Measurements from ENCODE around the gene NIPA2. TPM values are rescaled to one million over a fixed set of nuclear protein-coding genes. Genes with fewer than 3 reads are reported as not detected.
A peak's percentile ranks its signal among the peaks of the same experiment; 100 is the strongest.

NIPA2 gene
- total and polyA plus RNA-seq, 2 of the 8 experiments (the other 6 are each of a cell fraction or from before 2014, with no cell fraction given), result 38.5 to 81.7 TPM

GRCh38 chr15:22913646-22914380 lies 75.3 kb downstream of the NIPA2 start:
- Histone ChIP-seq H3K4ac (replicated peaks; ENCODE audit: insufficient read length, low read depth, low read length) (no peak overlapping the region), H3K14ac (ENCODE audit: insufficient read length) (no peak overlapping the region), H3K18ac (ENCODE audit: extremely low read depth, low read length) (no peak overlapping the region), H3K27me3 (replicated peaks in 1 of 4; ENCODE audit: control insufficient read depth in 3 of 4, extremely low read depth in 1 of 4, insufficient read depth in 3 of 4, low read length in 3 of 4) (no peaks in the 10 kb centered on the region; a peak in 1 of 7 replicates), H2BK15ac (ENCODE audit: low read length) (no peak overlapping the region), H4K5ac (ENCODE audit: insufficient read length, low read depth, low read length) (no peak overlapping the region), H3K79me1 (ENCODE audit: low read depth, low read length) (no peaks in the 10 kb centered on the region), H3K79me2 (ENCODE audit: control insufficient read depth in 1 of 2, insufficient read depth in 2 of 2, low read length in 2 of 2) (no peaks in the 10 kb centered on the region), H3K36me3 (ENCODE audit: control insufficient read depth in 2 of 4, insufficient read depth in 4 of 4, low read length in 3 of 4) (peaks cover 0 to 7% (median 0%) of the 10 kb centered on the region in 4 experiments; a peak in 4 of 8 replicates), H2BK120ac (replicated peaks; ENCODE audit: low read depth, low read length) (no peak overlapping the region), H3K27ac (ENCODE audit: low read depth, low read length) (no peak overlapping the region), H3K4me2 (ENCODE audit: insufficient read depth in 1 of 2, low read depth in 2 of 2, low read length in 2 of 2) (no peak overlapping the region), H3K56ac (replicated peaks; ENCODE audit: insufficient read length, low read depth, low read length) (no peak overlapping the region), H4K91ac (replicated peaks; ENCODE audit: insufficient read length, low read length) (no peak overlapping the region), H4K20me1 (replicated peaks in 1 of 2; ENCODE audit: control insufficient read depth in 1 of 2, insufficient read depth in 2 of 2, low read length in 2 of 2) (peaks cover 0 to 5% of the 10 kb centered on the region in 2 experiments), H3K9ac (replicated peaks in 1 of 4; ENCODE audit: extremely low read depth in 1 of 4, low read depth in 3 of 4, low read length in 3 of 4) (no peak overlapping the region), H2BK12ac (ENCODE audit: low read depth, low read length) (peak overlapping the region; percentile 39; the same call in 1 of the 2 replicates), H2BK20ac (ENCODE audit: low read length) (no peak overlapping the region), H2BK5ac (ENCODE audit: low read depth, low read length) (no peak overlapping the region), H3K23ac (ENCODE audit: insufficient read length) (no peak overlapping the region), H2AFZ (ENCODE audit: low read length) (no peak overlapping the region), H3K4me1 (replicated peaks in 1 of 4; ENCODE audit: control insufficient read depth in 3 of 4, insufficient read depth in 4 of 4, low read length in 3 of 4) (no peaks in the 10 kb centered on the region), H2AK5ac (ENCODE audit: low read depth, low read length) (no peak overlapping the region), H3K23me2 (ENCODE audit: low read depth, low read length) (no peaks in the 10 kb centered on the region), H3K9me3 (ENCODE audit: insufficient read depth in 2 of 2, low read depth in 1 of 2, low read length in 1 of 2) (no peaks in the 10 kb centered on the region), H4K8ac (ENCODE audit: extremely low read depth, insufficient read depth, low read length) (no peak overlapping the region), H3K4me3 (ENCODE audit: extremely low read depth in 1 of 4, insufficient read depth in 2 of 4, low read depth in 3 of 4, low read length in 4 of 4) (no peak overlapping the region)
- POLR2A ChIA-PET (ENCODE audit: partially characterized antibody), result no interaction called here
- DNase-seq (ENCODE audit: low read depth in 1 of 2, low spot score in 2 of 2), result no peak
- no peak for FAIRE-seq
- CTCF ChIA-PET (ENCODE audit: partially characterized antibody), result interaction anchor here (1.0 to 1.9 kb wide), 2 partner anchors 10 to 29 kb away, joined by 5 to 7 read pairs; no protein-coding TSS in a partner anchor
- WGBS, 2 experiments (ENCODE audit: extremely low coverage in 1 of 2, insufficient coverage in 1 of 2, insufficient read length in 1 of 2, insufficient replicate concordance in 2 of 2, low coverage in 1 of 2, low lambda C conversion rate in 2 of 2, missing lambda C conversion rate in 1 of 2), result 97% methylated on average over 13 of the region's 13 CpGs; no CpG with 5 or more reads in 1 of the 2 experiments
- TF ChIP-seq POU5F1 (IDR thresholded peaks at IDR 0.05; ENCODE audit: low read depth, low read length), result no peak
- no peak for TF ChIP-seq RFX5 (IDR thresholded peaks at IDR 0.05; ENCODE audit: borderline replicate concordance, low read depth, low read length)
- TF ChIP-seq POLR2AphosphoS5 (IDR thresholded peaks at IDR 0.05; ENCODE audit: low read depth, low read length), result no peak
- TF ChIP-seq NANOG (IDR thresholded peaks at IDR 0.05; ENCODE audit: insufficient read depth, low read depth, low read length, poor library complexity, severe bottlenecking), result no peak
- TF ChIP-seq CEBPB (IDR thresholded peaks at IDR 0.05; ENCODE audit: low read depth, low read length), result no peak
- no peak for TF ChIP-seq TBP (IDR thresholded peaks at IDR 0.05; ENCODE audit: low read depth, low read length)
- TF ChIP-seq SIN3A (conservative IDR thresholded peaks at IDR 0.05 in 1 of 2, IDR thresholded peaks at IDR 0.05 in 1 of 2; ENCODE audit: low read depth in 1 of 2, low read length in 2 of 2), result no peak
- TF ChIP-seq RBBP5 (IDR thresholded peaks at IDR 0.05; ENCODE audit: borderline replicate concordance, low read depth, low read length), result no peak
- no peak for TF ChIP-seq ATF2 (IDR thresholded peaks at IDR 0.05; ENCODE audit: low read length)
- TF ChIP-seq YY1 (IDR thresholded peaks at IDR 0.05; ENCODE audit: low read depth, low read length), result no peak
- TF ChIP-seq EGR1 (IDR thresholded peaks at IDR 0.05; ENCODE audit: borderline replicate concordance, low read depth, low read length), result no peak

All from H1 (cell line).